Stimulated activated CD4-positive, alpha-beta T cell treated with anti-CD3 and anti-CD28 coated beads, Interleukin-15, amount 100 ng/mL, for 48 hours (primary cell): Measurements from ENCODE around the gene ETF1.
"Not testable (repeated sequence)": the region's sequence is repeated elsewhere in the genome, so short reads cannot be mapped to it uniquely, and the experiment has no call there.

Experiments used
- DNase-seq, 2 donors: peaks; one replicate each; pipeline ENCODE4 v3.0.0-alpha.2; 2020; ENCODE audit warnings: low read depth in 2 of 2

Gene ETF1

GRCh38 chr5:138529812-138530211 is 13.2 kb downstream of the ETF1 start:
- no peak for DNase-seq

GRCh38 chr5:138528744-138529469 is 14.1 kb downstream of the ETF1 start:
- no peak for DNase-seq

- DNase-seq, result no peak
Observed at GRCh38 chr5:138528208-138528607, 14.8 kb downstream of the ETF1 start.

- no peak for DNase-seq
Observed at GRCh38 chr5:138527170-138527569, 15.9 kb downstream of the ETF1 start.

- DNase-seq, result no peak
Observed at GRCh38 chr5:138523406-138523805, 19.6 kb downstream of the ETF1 start.

- DNase-seq, result no peak
Observed at GRCh38 chr5:138520971-138521370, 22.1 kb downstream of the ETF1 start.

GRCh38 chr5:138517437-138517836 is 25.6 kb downstream of the ETF1 start:
- DNase-seq, result no peak

- no peak for DNase-seq
Observed at GRCh38 chr5:138515556-138516245, 27.3 kb downstream of the ETF1 start.

- DNase-seq, result no peak
Observed at GRCh38 chr5:138514021-138514420, 29.0 kb downstream of the ETF1 start.

GRCh38 chr5:138508958-138509357 is 34.1 kb downstream of the ETF1 start:
- DNase-seq, result no peak

GRCh38 chr5:138507485-138507884 is 35.6 kb downstream of the ETF1 start:
- not testable (repeated sequence) for DNase-seq

GRCh38 chr5:138506370-138507306 is 36.4 kb downstream of the ETF1 start:
- DNase-seq, result no peak

- no peak for DNase-seq
Observed at GRCh38 chr5:138504799-138505198, 38.2 kb downstream of the ETF1 start.

- DNase-seq, result no peak
Observed at GRCh38 chr5:138503487-138504270, 39.4 kb downstream of the ETF1 start.

GRCh38 chr5:138502521-138502920 is 40.5 kb downstream of the ETF1 start:
- no peak for DNase-seq

- no peak for DNase-seq
Observed at GRCh38 chr5:138502121-138502520, 40.9 kb downstream of the ETF1 start.

GRCh38 chr5:138498376-138498775 is 44.7 kb downstream of the ETF1 start:
- DNase-seq, result no peak

GRCh38 chr5:138495351-138495750 is 47.7 kb downstream of the ETF1 start:
- DNase-seq, result no peak

GRCh38 chr5:138492560-138493045 is 50.4 kb downstream of the ETF1 start:
- DNase-seq, result no peak

GRCh38 chr5:138491669-138492559 is 51.1 kb downstream of the ETF1 start:
- DNase-seq, result peak; percentile 70 to 80
